HepG2 (cell line): ENCODE data around the gene VAMP8. TPM values are rescaled to one million over a fixed set of nuclear protein-coding genes. Genes with fewer than 3 reads are reported as not detected.

ENCODE experiments used
- ATM ChIP-seq: fragments of 450-650 bp; IDR thresholded peaks from 2 replicates; pipeline ENCODE4 v1.7.1; 2017; ENCODE audit warnings: mild to moderate bottlenecking, borderline replicate concordance
- FOXP1 ChIP-seq, 2 experiments: fragments of 450-650 bp in 1 of 2; IDR thresholded peaks; 2 replicates each; pipeline ENCODE4 v1.6.1; 2017 to 2018; ENCODE audit warnings: antibody characterized with exemption in 1 of 2
- GTF3A ChIP-seq: sonication (generic); formaldehyde crosslinking; conservative IDR thresholded peaks from 2 replicates; pipeline ENCODE4 v1.4.0; 2020; ENCODE audit warnings: mild to moderate bottlenecking, missing genetic modification reagents
- NCOA1 ChIP-seq: sonication (generic); formaldehyde crosslinking; IDR thresholded peaks from 2 replicates; pipeline ENCODE4 v1.9.0; 2021; ENCODE audit warnings: missing genetic modification reagents
- NCOR1 ChIP-seq: fragments of 200-600 bp; sonication (generic); IDR thresholded peaks from 2 replicates; pipeline ENCODE4 v1.7.0; 2017; ENCODE audit warnings: antibody characterized with exemption, low read length, borderline replicate concordance
- PAWR ChIP-seq: sonication (generic); formaldehyde crosslinking; IDR thresholded peaks from 2 replicates; pipeline ENCODE4 v1.4.0; 2020; ENCODE audit warnings: missing genetic modification reagents, mild to moderate bottlenecking, borderline replicate concordance
- PITX1 ChIP-seq: sonication (generic); formaldehyde crosslinking; IDR thresholded peaks from 2 replicates; pipeline ENCODE4 v1.5.1; 2020; ENCODE audit warnings: mild to moderate bottlenecking, missing genetic modification reagents
- PRMT3 ChIP-seq: sonication (generic); formaldehyde crosslinking; IDR thresholded peaks from 2 replicates; pipeline ENCODE4 v1.8.1; 2022; ENCODE audit warnings: low read depth, mild to moderate bottlenecking, moderate library complexity, missing genetic modification reagents, borderline replicate concordance
- SMAD9 ChIP-seq: sonication (generic); formaldehyde crosslinking; IDR thresholded peaks from 2 replicates; pipeline ENCODE4 v1.5.1; 2020; ENCODE audit warnings: mild to moderate bottlenecking, missing genetic modification reagents
- ZBTB38 ChIP-seq: sonication (generic); formaldehyde crosslinking; IDR thresholded peaks from 2 replicates; pipeline ENCODE4 v1.5.1; 2020; ENCODE audit warnings: mild to moderate bottlenecking, missing genetic modification reagents
- ZNF10 ChIP-seq: sonication (generic); formaldehyde crosslinking; IDR thresholded peaks from 2 replicates; pipeline ENCODE4 v1.4.0; 2020; ENCODE audit warnings: mild to moderate bottlenecking, low read depth, missing genetic modification reagents, borderline replicate concordance
- ZNF260 ChIP-seq: sonication (generic); formaldehyde crosslinking; IDR thresholded peaks from 2 replicates; pipeline ENCODE4 v1.4.0; 2020; ENCODE audit warnings: missing genetic modification reagents, low read depth, mild to moderate bottlenecking, borderline replicate concordance
- ZNF44 ChIP-seq: sonication (generic); formaldehyde crosslinking; IDR thresholded peaks from 2 replicates; pipeline ENCODE4 v1.5.1; 2020; ENCODE audit warnings: mild to moderate bottlenecking, missing genetic modification reagents
- ZNF451 ChIP-seq: sonication (generic); formaldehyde crosslinking; IDR thresholded peaks from 2 replicates; pipeline ENCODE4 v1.5.0; 2020; ENCODE audit warnings: mild to moderate bottlenecking, missing genetic modification reagents
- ZNF614 ChIP-seq: IDR thresholded peaks from 2 replicates; pipeline ENCODE4 v1.6.1; 2018; ENCODE audit warnings: missing biosample characterization, missing genetic modification reagents, inconsistent platforms, borderline replicate concordance
- ZNF772 ChIP-seq: sonication (generic); formaldehyde crosslinking; IDR thresholded peaks from 2 replicates; pipeline ENCODE4 v1.5.0; 2020; ENCODE audit warnings: mild to moderate bottlenecking, missing genetic modification reagents
- ZSCAN22 ChIP-seq: sonication (generic); formaldehyde crosslinking; IDR thresholded peaks from 2 replicates; pipeline ENCODE4 v1.4.0; 2020; ENCODE audit warnings: mild to moderate bottlenecking, missing genetic modification reagents
- polyA plus RNA-seq, 8 experiments: library from polyadenylated mRNA; depleted of rRNA in 3 of 8; stranded (reverse) in 7 of 8; unstranded in 1 of 8; fragments of >200 nt; fragmentation: Illumina TruSeq in 4 of 8; extraction: Trizol in 4 of 8; gene quantifications; 2 replicates each; pipeline versions ENCODE4 v1.2.1 to v1.2.3, GENCODE V29; 2011 to 2016; ENCODE audit warnings: low read depth in 4 of 8, missing spikeins in 1 of 8, mixed read lengths in 1 of 8; ENCODE audit not compliant: insufficient read depth in 1 of 8
- total RNA-seq, 5 experiments: library from RNA; depleted of rRNA; stranded (reverse); fragments of >200 nt; fragmentation: Illumina TruSeq; extraction: Trizol; gene quantifications; 2 replicates each; pipeline ENCODE4 v1.2.3, GENCODE V29; 2016; ENCODE audit warnings: low read depth in 1 of 5
- TF ChIP-seq, protein P1 (sequence below): sonication (generic); formaldehyde crosslinking; IDR thresholded peaks from 2 replicates; pipeline ENCODE4 v1.8.0; 2022; ENCODE audit warnings: mild to moderate bottlenecking, missing genetic modification reagents
- TF ChIP-seq, protein P2 (sequence below): IDR thresholded peaks from 2 replicates; pipeline ENCODE4 v1.6.1; 2012; ENCODE audit warnings: inconsistent platforms
- TF ChIP-seq, protein P3 (sequence below): sonication (generic); formaldehyde crosslinking; IDR thresholded peaks from 2 replicates; pipeline ENCODE4 v1.5.0; 2020; ENCODE audit warnings: missing genetic modification reagents, mild to moderate bottlenecking, borderline replicate concordance
- TF ChIP-seq, protein P4 (sequence below): sonication (generic); formaldehyde crosslinking; IDR thresholded peaks from 2 replicates; pipeline ENCODE4 v1.5.0; 2020; ENCODE audit warnings: mild to moderate bottlenecking, missing genetic modification reagents, borderline replicate concordance
- TF ChIP-seq, protein P5 (sequence below): sonication (generic); formaldehyde crosslinking; IDR thresholded peaks from 2 replicates; pipeline ENCODE4 v1.5.0; 2020; ENCODE audit warnings: mild to moderate bottlenecking, missing genetic modification reagents, moderate library complexity
- TF ChIP-seq, protein P6 (sequence below): sonication (generic); formaldehyde crosslinking; IDR thresholded peaks from 2 replicates; pipeline ENCODE4 v1.4.0; 2020; ENCODE audit warnings: low read depth, mild to moderate bottlenecking, missing genetic modification reagents

The VAMP8 gene
- total and polyA plus RNA-seq, 2 of the 13 experiments (the other 11 are each of a cell fraction or from before 2014, with no cell fraction given): 83.3 to 157 TPM

DNA sequence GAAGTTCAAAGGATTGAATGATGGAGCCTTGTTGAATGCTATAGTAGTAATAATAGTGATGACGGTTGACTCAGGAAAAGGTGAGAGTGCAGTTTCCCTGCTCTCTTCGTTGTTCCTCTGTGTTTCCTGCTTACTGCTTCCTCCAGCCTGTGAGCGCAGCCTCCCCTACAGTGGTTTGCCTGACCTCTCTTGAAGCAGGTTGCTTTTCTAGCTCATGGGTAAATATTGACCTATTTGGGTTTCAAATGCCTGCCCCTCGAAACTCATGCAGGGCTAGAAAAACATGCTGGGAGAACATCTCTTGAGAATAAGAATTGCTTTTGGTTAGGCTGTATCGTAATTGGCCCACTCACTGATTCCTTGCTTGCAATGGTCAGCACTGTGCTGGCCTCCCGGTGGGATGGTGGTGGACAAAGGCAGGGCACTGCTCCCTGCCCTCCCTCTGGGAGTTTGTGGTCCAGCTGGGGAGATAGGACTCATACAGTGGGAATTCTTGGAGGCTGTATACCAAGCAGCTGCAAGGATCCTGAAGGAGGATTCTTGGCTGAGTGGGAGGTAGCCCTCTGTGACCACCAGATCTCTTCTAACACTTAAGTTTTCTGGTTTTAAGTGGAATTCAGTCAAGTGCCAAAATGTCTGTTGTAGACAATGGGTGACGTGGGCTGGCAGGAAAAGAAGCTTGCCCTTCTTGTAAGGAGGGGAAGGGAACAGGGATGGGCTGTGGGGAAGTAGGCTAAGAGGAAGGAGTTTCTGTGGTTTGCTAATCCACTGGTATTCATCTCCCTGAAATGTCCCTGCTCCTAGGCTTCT, 12.8 kb downstream of the VAMP8 start (continued):
- TF ChIP-seq, protein P1, sequence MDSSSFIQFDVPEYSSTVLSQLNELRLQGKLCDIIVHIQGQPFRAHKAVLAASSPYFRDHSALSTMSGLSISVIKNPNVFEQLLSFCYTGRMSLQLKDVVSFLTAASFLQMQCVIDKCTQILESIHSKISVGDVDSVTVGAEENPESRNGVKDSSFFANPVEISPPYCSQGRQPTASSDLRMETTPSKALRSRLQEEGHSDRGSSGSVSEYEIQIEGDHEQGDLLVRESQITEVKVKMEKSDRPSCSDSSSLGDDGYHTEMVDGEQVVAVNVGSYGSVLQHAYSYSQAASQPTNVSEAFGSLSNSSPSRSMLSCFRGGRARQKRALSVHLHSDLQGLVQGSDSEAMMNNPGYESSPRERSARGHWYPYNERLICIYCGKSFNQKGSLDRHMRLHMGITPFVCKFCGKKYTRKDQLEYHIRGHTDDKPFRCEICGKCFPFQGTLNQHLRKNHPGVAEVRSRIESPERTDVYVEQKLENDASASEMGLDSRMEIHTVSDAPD: no peak
- TF ChIP-seq ZSCAN22 (CRISPR knock-in tag) (no peak), ZNF451 (CRISPR knock-in tag) (no peak), ZNF772 (CRISPR knock-in tag) (no peak), NCOA1 (CRISPR knock-in tag) (no peak), NCOR1 (no peak), PAWR (no peak), GTF3A (CRISPR knock-in tag) (no peak), ATM (no peak), PITX1 (CRISPR knock-in tag) (peak; percentile 69), ZBTB38 (peak; percentile 29; the same call in 1 of the 2 replicates), ZNF260 (CRISPR knock-in tag) (no peak), SMAD9 (CRISPR knock-in tag) (no peak), PRMT3 (CRISPR knock-in tag) (no peak), FOXP1 (IDR thresholded peaks at IDR 0.05) (no peak), FOXP1 (CRISPR knock-in tag; IDR thresholded peaks at IDR 0.05) (peak; percentile 75), ZNF44 (CRISPR knock-in tag) (0 out of 2 replicates have a peak, but pooled peaks have one; percentile 45), ZNF10 (no peak), ZNF614 (CRISPR knock-in tag) (0 out of 2 replicates have a peak, but pooled peaks have one; percentile 44)
- TF ChIP-seq, protein P2, sequence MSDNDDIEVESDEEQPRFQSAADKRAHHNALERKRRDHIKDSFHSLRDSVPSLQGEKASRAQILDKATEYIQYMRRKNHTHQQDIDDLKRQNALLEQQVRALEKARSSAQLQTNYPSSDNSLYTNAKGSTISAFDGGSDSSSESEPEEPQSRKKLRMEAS: peak; percentile 60; the same call in 1 of the 2 replicates
- TF ChIP-seq, protein P3, sequence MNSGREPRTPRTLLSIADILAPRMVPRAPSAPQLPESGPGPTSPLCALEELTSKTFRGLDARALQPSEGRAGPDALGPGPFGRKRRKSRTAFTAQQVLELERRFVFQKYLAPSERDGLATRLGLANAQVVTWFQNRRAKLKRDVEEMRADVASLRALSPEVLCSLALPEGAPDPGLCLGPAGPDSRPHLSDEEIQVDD (CRISPR knock-in tag): no peak
- TF ChIP-seq, protein P4, sequence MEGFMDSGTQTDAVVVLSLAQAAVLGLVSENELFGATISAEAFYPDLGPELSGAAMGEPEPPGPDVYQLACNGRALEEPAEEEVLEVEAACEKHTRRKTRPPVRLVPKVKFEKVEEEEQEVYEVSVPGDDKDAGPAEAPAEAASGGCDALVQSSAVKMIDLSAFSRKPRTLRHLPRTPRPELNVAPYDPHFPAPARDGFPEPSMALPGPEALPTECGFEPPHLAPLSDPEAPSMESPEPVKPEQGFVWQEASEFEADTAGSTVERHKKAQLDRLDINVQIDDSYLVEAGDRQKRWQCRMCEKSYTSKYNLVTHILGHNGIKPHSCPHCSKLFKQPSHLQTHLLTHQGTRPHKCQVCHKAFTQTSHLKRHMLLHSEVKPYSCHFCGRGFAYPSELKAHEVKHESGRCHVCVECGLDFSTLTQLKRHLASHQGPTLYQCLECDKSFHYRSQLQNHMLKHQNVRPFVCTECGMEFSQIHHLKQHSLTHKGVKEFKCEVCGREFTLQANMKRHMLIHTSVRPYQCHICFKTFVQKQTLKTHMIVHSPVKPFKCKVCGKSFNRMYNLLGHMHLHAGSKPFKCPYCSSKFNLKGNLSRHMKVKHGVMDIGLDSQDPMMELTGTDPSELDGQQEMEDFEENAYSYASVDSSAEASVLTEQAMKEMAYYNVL: no peak; the same call in 1 of the 2 replicates
- TF ChIP-seq, protein P5, sequence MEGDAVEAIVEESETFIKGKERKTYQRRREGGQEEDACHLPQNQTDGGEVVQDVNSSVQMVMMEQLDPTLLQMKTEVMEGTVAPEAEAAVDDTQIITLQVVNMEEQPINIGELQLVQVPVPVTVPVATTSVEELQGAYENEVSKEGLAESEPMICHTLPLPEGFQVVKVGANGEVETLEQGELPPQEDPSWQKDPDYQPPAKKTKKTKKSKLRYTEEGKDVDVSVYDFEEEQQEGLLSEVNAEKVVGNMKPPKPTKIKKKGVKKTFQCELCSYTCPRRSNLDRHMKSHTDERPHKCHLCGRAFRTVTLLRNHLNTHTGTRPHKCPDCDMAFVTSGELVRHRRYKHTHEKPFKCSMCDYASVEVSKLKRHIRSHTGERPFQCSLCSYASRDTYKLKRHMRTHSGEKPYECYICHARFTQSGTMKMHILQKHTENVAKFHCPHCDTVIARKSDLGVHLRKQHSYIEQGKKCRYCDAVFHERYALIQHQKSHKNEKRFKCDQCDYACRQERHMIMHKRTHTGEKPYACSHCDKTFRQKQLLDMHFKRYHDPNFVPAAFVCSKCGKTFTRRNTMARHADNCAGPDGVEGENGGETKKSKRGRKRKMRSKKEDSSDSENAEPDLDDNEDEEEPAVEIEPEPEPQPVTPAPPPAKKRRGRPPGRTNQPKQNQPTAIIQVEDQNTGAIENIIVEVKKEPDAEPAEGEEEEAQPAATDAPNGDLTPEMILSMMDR: peak; percentile 34
- TF ChIP-seq, protein P6, sequence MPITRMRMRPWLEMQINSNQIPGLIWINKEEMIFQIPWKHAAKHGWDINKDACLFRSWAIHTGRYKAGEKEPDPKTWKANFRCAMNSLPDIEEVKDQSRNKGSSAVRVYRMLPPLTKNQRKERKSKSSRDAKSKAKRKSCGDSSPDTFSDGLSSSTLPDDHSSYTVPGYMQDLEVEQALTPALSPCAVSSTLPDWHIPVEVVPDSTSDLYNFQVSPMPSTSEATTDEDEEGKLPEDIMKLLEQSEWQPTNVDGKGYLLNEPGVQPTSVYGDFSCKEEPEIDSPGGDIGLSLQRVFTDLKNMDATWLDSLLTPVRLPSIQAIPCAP (CRISPR knock-in tag): no peak
